Thyroid gland (tissue), 4 donors: ENCODE measurements around the gene ARPP19. TPM values are rescaled to one million over a fixed set of nuclear protein-coding genes. Genes with fewer than 3 reads are reported as not detected.

ENCODE experiments used
- DNase-seq, 2 donors: peaks; one replicate each; pipeline ENCODE4 v3.0.0-alpha.2; 2019
- H3K27ac ChIP-seq, 3 donors: fragments of 200-600 bp; sonication (generic); 1 replicate in 2 of 3; 2 replicates in 1 of 3; pipeline ENCODE4 v1.5.1; 2016 to 2019; ENCODE audit warnings: mild to moderate bottlenecking in 1 of 3, moderate library complexity in 1 of 3
- H3K27me3 ChIP-seq: fragments of 200-600 bp; sonication (generic); one replicate; pipeline ENCODE4 v1.5.1; 2019
- H3K36me3 ChIP-seq, 2 donors: fragments of 200-600 bp; sonication (generic); one replicate each; pipeline ENCODE4 v1.5.1; 2016 to 2019
- H3K4me1 ChIP-seq, 2 donors: fragments of 200-600 bp; sonication (generic); one replicate each; pipeline ENCODE4 v1.5.1; 2017 to 2019
- H3K4me3 ChIP-seq, 3 donors: fragments of 200-600 bp; sonication (generic); replicated peaks in 1 of 3; 1 replicate in 2 of 3; 2 replicates in 1 of 3; pipeline ENCODE4 v1.5.1; 2016; ENCODE audit warnings: mild to moderate bottlenecking in 1 of 3
- H3K9me3 ChIP-seq: fragments of 200-600 bp; sonication (generic); one replicate; pipeline ENCODE4 v1.5.1; 2017
- POLR2A ChIP-seq, 2 donors: fragments of 450-650 bp; IDR thresholded peaks; one replicate each; pipeline ENCODE4 v1.6.1; 2017; ENCODE audit warnings: antibody characterized with exemption in 2 of 2, mild to moderate bottlenecking in 2 of 2, moderate library complexity in 1 of 2
- WGBS, 2 donors: methylation state at CpG; one replicate each; pipeline ENCODE4 v1.1.5; 2017; 5-methylcytosine and 5-hydroxymethylcytosine counted together
- intact Hi-C: fragments of 100-400 bp; cut with DNase I; formaldehyde crosslinking; loops from one replicate; pipeline ENCODE4 v1.15.1; 2023
- total RNA-seq, 4 donors: library from RNA; depleted of rRNA; stranded (reverse); fragments of >200 nt; gene quantifications; one replicate each; pipeline ENCODE4 v1.2.3, GENCODE V29; 2016
- TF ChIP-seq, protein P1 (sequence below), 6 experiments: fragments of 200-600 bp in 3 of 6; fragments of 450-650 bp in 3 of 6; sonication (generic) in 3 of 6; IDR thresholded peaks; one replicate each; pipeline ENCODE4 v1.5.1; 2016 to 2019; ENCODE audit warnings: antibody characterized with exemption in 6 of 6, mild to moderate bottlenecking in 2 of 6, inconsistent platforms in 1 of 6, moderate library complexity in 1 of 6

ARPP19 gene
- total RNA-seq, 4 donors from 2014 or later = 148 to 221 (median 202) TPM

DNA sequence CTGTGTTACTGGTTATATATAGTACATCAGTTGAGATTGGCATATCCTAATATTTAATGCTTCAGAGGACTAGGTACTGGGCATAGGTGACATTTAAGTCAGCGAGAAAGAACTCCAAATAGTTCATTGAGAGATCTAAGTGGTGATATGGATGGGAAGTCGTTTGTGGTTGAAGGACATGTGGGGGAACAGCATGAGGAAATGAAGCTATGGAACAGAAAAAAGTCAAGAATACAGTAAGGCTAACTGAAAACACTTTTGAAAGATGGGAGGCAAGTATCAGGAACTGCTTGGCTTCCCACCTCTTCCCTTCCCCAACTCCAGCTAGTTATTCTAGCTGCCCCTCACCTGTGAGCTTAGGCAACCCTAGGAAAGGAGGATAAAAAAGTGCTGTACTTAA, 36.4 kb downstream of the ARPP19 start:
- Histone ChIP-seq H3K4me3 (no peak overlapping the region), H3K4me1 (peaks cover 7 to 8% of the 10 kb centered on the region in 2 donors), H3K9me3 (no peaks in the 10 kb centered on the region), H3K27ac (no peak overlapping the region), H3K36me3 (no peaks in the 10 kb centered on the region), H3K27me3 (no peaks in the 10 kb centered on the region)
- intact Hi-C loops = no loop called here
- TF ChIP-seq POLR2A (IDR thresholded peaks at IDR 0.05) = no peak
- WGBS, 2 donors = 74 to 78% methylated on average over 2 of the region's 2 CpGs
- no peak for DNase-seq

DNA sequence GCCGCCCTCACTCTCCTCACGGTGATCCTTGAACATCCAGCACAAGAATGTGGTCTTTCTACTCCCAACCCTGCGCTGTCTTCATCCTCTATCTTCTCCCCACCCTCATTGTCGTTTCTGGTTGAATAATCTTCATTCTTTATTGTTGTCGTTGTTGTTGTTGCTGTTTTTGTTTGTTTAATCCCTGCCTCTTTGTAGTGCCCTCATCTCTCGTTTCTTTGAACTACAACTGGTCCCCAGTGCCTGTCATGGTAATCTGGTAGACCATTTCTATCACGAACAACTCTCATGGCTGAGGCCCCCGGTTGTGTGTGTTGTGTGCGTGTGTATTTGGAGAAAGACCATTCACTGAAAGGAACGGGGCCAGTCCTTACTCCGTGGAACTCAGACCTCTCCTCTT, 38.9 kb downstream of the ARPP19 start:
- TF ChIP-seq, protein P1, sequence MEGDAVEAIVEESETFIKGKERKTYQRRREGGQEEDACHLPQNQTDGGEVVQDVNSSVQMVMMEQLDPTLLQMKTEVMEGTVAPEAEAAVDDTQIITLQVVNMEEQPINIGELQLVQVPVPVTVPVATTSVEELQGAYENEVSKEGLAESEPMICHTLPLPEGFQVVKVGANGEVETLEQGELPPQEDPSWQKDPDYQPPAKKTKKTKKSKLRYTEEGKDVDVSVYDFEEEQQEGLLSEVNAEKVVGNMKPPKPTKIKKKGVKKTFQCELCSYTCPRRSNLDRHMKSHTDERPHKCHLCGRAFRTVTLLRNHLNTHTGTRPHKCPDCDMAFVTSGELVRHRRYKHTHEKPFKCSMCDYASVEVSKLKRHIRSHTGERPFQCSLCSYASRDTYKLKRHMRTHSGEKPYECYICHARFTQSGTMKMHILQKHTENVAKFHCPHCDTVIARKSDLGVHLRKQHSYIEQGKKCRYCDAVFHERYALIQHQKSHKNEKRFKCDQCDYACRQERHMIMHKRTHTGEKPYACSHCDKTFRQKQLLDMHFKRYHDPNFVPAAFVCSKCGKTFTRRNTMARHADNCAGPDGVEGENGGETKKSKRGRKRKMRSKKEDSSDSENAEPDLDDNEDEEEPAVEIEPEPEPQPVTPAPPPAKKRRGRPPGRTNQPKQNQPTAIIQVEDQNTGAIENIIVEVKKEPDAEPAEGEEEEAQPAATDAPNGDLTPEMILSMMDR (IDR thresholded peaks at IDR 0.05) = no peak
- TF ChIP-seq POLR2A (IDR thresholded peaks at IDR 0.05) = no peak
- DNase-seq = no peak
- Histone ChIP-seq H3K27me3 (no peaks in the 10 kb centered on the region), H3K9me3 (no peaks in the 10 kb centered on the region), H3K27ac (no peak overlapping the region), H3K4me3 (peak overlapping the region in 1 of 3 donors; percentile 83), H3K4me1 (peaks cover 8 to 10% of the 10 kb centered on the region in 2 donors), H3K36me3 (no peaks in the 10 kb centered on the region)
- WGBS, 2 donors = 28 to 33% methylated on average over 11 of the region's 11 CpGs
- intact Hi-C loops = loop anchor here (5.0 kb wide), 1 partner anchor 37 kb away; the partner anchor contains the start of gene ARPP19

DNA sequence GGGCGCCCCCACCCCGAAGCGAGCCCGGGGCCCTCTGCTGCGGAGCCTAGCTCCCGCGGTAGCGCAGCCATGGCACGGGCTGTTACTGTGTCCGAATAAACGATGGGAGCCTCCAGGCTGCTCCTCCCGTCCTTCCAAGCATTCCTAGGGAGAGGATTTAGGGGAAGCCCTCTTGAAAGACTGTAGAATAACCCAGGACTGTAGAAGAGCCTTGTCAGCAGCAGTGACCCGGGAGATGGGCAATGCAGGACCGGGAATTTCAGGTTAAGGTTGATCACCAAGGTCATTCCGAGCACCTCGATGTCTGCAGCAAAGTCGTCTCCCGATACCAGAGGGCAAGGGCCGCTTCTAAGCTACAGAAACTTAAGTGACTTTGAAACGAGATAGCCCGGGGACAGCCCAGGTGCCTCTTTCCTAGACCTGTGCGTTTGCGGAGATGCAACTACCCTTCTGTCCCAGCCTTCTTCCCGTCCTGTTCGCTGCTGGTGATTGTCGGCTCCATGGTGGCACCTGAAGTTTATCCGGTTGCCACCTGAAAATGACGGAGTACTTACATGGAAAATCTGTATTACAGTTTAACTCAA, 39.4 kb downstream of the ARPP19 start:
- Histone ChIP-seq H3K27ac (peak overlapping the region in 1 of 3 donors; percentile 73), H3K27me3 (no peaks in the 10 kb centered on the region), H3K4me3 (peak overlapping the region; percentile 27 to 83 (median 40)), H3K4me1 (peaks cover 8 to 10% of the 10 kb centered on the region in 2 donors), H3K9me3 (no peaks in the 10 kb centered on the region), H3K36me3 (no peaks in the 10 kb centered on the region)
- intact Hi-C loops = loop anchor here (5.0 kb wide), 1 partner anchor 38 kb away; the partner anchor contains the start of gene ARPP19
- peak in 1 of 2 donors; percentile 18 for DNase-seq
- WGBS, 2 donors = 4 to 6% methylated on average over 16 to 21 of the region's 28 CpGs
- no peak for TF ChIP-seq POLR2A (IDR thresholded peaks at IDR 0.05)
- TF ChIP-seq, protein P1 (IDR thresholded peaks at IDR 0.05) = no peak

DNA sequence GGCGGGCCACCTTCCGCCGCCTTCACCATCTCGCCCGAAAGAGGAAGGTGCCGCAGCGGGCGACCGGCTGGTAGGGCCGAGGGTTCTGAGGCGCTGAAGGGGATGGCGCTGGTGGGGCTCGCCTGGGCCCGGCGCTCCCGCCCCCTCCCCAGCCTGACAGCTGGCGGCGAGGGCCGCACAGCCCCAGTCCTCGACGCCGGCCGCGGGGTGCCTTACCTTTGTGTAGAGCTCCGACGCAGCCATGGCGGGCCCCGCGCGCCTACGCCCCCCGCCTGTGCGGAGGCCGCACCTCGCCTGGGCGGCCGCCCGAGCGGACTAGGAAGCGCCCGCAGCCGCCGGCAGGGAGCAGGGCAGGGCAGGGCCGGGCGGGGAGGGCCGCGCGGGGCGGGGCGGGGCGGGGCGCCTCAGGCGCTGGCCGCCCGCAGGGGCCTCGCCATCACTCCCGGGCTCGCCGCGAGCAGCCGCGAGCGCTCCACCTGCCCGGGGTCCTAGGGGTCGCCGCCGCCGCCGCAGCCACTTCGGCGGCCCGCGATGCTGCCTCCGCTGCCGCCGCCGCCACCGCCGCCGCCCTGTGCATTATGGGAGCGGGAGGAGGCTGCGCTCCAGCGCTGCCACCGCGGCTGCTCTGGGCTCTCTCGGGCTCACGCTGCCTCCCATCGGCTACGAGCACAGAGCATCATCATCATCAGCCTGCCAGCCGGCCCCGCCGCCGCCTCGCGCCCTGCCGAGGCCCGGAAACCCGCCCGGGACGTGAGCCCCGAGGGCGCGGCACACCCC, 40.1 kb downstream of the ARPP19 start, which contains the start of gene MYO5A:
Gene MYO5A (minus strand): TSS at position 317 of the 777 bp plus-strand sequence. CDS start 74 bp downstream, at position 243.
- peaks cover 8 to 10% of the 10 kb centered on the region in 2 donors for H3K4me1 ChIP-seq
- intact Hi-C loops = loop anchor here (5.0 kb wide), 1 partner anchor 39 kb away; the partner anchor contains the start of gene ARPP19
- no peaks in the 10 kb centered on the region for H3K9me3 ChIP-seq
- H3K27me3 ChIP-seq = no peaks in the 10 kb centered on the region
- peak; percentile 67 to 68 for DNase-seq
- peak within 1 kb of the TSS; percentile 57 to 85 (median 83) for H3K4me3 ChIP-seq
- peak in 1 of 2 donors; percentile 50 for TF ChIP-seq POLR2A (IDR thresholded peaks at IDR 0.05)
- TF ChIP-seq, protein P1 (IDR thresholded peaks at IDR 0.05) = peak in 3 of 6 experiments; percentile 13 to 55 (median 31)
- peak within 1 kb of the TSS in 2 of 3 donors; percentile 73 to 78 for H3K27ac ChIP-seq
- WGBS, 2 donors = 0% methylated on average over 12 of the region's 103 CpGs; no CpG with 5 or more reads in 1 of the 2 donors
- no peaks in the 10 kb centered on the region for H3K36me3 ChIP-seq

DNA sequence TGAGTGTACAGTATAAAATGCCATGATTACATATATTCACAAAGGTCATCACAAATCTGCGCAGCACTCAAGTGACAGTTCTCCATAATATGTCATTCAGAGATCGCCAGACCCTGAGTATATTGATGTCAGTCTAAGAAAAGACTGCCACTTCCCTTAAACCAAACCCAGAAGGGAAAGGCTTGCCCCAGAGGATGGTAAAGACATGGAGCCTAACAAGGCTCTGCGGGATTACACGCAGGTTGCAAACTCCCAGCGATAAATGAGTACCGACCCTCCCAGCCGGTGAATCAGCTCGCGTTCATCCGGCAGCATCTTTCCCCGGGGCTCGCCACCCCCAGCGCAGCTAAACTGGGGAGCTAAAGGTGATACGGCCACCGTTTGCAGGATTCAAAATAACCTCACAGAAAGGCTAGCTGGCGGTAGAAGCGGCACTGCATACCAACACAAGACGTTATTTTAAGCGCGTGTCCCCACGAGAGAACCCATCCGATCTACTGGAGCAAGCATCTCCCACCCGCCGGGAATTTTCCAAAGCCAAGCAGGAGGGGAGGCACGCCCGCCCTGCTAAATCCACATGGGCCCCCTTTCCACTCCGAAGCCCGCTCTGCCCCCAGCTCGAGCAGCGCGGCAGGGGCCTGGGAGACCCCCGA, 40.8 kb downstream of the ARPP19 start:
- Histone ChIP-seq H3K4me3 (peak overlapping the region; percentile 57 to 85 (median 83)), H3K9me3 (no peaks in the 10 kb centered on the region), H3K27ac (peak overlapping the region in 2 of 3 donors; percentile 64 to 78), H3K36me3 (no peaks in the 10 kb centered on the region), H3K4me1 (peaks cover 8 to 10% of the 10 kb centered on the region in 2 donors), H3K27me3 (no peaks in the 10 kb centered on the region)
- no peak for TF ChIP-seq POLR2A (IDR thresholded peaks at IDR 0.05)
- TF ChIP-seq, protein P1 (IDR thresholded peaks at IDR 0.05) = no peak
- DNase-seq = peak; percentile 25 to 32
- WGBS, 2 donors = 7 to 8% methylated on average over 29 to 31 of the region's 32 CpGs
- intact Hi-C loops = loop anchor here (5.0 kb wide), 1 partner anchor 39 kb away; the partner anchor contains the start of gene ARPP19
